Breast epithelium (tissue), 4 donors: ENCODE measurements around the gene MED28. TPM values are rescaled to one million over a fixed set of nuclear protein-coding genes. Genes with fewer than 3 reads are reported as not detected.

Experiments
- DNase-seq, 2 donors: peaks; one replicate each; pipeline ENCODE4 v3.0.0-alpha.2; 2019; ENCODE audit warnings: low spot score in 2 of 2
- H3K27ac ChIP-seq, 2 donors: fragments of 200-600 bp; sonication (generic) in 1 of 2; one replicate each; pipeline ENCODE4 v1.5.1; 2016 to 2019; ENCODE audit warnings: mild to moderate bottlenecking in 1 of 2
- H3K27me3 ChIP-seq, 2 donors: fragments of 200-600 bp; sonication (generic) in 1 of 2; one replicate each; pipeline versions ENCODE4 v1.5.1 to v1.6.0; 2017 to 2019; ENCODE audit warnings: control low read depth in 1 of 2, mild to moderate bottlenecking in 1 of 2
- H3K36me3 ChIP-seq: fragments of 200-600 bp; one replicate; pipeline ENCODE4 v1.5.1; 2019
- H3K4me1 ChIP-seq, 2 donors: fragments of 200-600 bp; sonication (generic); one replicate each; pipeline ENCODE4 v1.5.1; 2016 to 2019; ENCODE audit warnings: control low read depth in 1 of 2
- H3K4me3 ChIP-seq, 3 donors: fragments of 200-600 bp; sonication (generic); 1 replicate in 2 of 3; 2 replicates in 1 of 3; pipeline ENCODE4 v1.5.1; 2016 to 2019; ENCODE audit warnings: mild to moderate bottlenecking in 3 of 3, moderate library complexity in 2 of 3
- H3K9me3 ChIP-seq, 2 donors: fragments of 200-600 bp; sonication (generic) in 1 of 2; one replicate each; pipeline ENCODE4 v1.5.1; 2016 to 2019; ENCODE audit warnings: control low read depth in 1 of 2
- CTCF ChIP-seq, 3 donors: fragments of 450-650 bp; IDR thresholded peaks; one replicate each; pipeline ENCODE4 v1.5.1; 2016 to 2017; ENCODE audit warnings: antibody characterized with exemption in 3 of 3, mild to moderate bottlenecking in 3 of 3, moderate library complexity in 3 of 3
- POLR2A ChIP-seq: fragments of 450-650 bp; IDR thresholded peaks from one replicate; pipeline ENCODE4 v1.6.1; 2016; ENCODE audit warnings: antibody characterized with exemption, mild to moderate bottlenecking, moderate library complexity
- POLR2AphosphoS5 ChIP-seq, 3 donors: sonication (generic); formaldehyde crosslinking; IDR thresholded peaks; one replicate each; pipeline ENCODE4 v1.6.1; 2017; ENCODE audit warnings: antibody characterized with exemption in 3 of 3
- intact Hi-C: fragments of 100-400 bp; cut with DNase I; formaldehyde crosslinking; loops from one replicate; pipeline ENCODE4 v1.15.1; 2023; ENCODE audit warnings: low total_unique reads
- total RNA-seq, 3 donors: library from RNA; depleted of rRNA; stranded (reverse); fragments of >200 nt; gene quantifications; one replicate each; pipeline ENCODE4 v1.1.0, GENCODE V29; 2016

The MED28 gene
- total RNA-seq, 3 donors from 2014 or later: 13.8 to 22.8 (median 19.7) TPM

GRCh38 chr4:17639136-17639535, 24.7 kb downstream of the MED28 start:
- DNase-seq: no peak
- no peak for TF ChIP-seq CTCF (IDR thresholded peaks at IDR 0.05)
- TF ChIP-seq POLR2AphosphoS5 (IDR thresholded peaks at IDR 0.05): no peak
- no peak for TF ChIP-seq POLR2A
- Histone ChIP-seq H3K27ac (no peak overlapping the region), H3K36me3 (no peaks in the 10 kb centered on the region), H3K4me1 (no peaks in the 10 kb centered on the region), H3K9me3 (peaks cover 0 to 12% of the 10 kb centered on the region in 2 donors), H3K27me3 (no peaks in the 10 kb centered on the region), H3K4me3 (no peak overlapping the region)
- intact Hi-C loops: no loop called here

- Histone ChIP-seq H3K4me3 (no peak overlapping the region), H3K36me3 (no peaks in the 10 kb centered on the region), H3K4me1 (no peaks in the 10 kb centered on the region), H3K9me3 (peaks cover 0 to 12% of the 10 kb centered on the region in 2 donors), H3K27me3 (no peaks in the 10 kb centered on the region), H3K27ac (no peak overlapping the region)
- TF ChIP-seq POLR2AphosphoS5 (IDR thresholded peaks at IDR 0.05) (no peak), CTCF (IDR thresholded peaks at IDR 0.05) (no peak)
- no peak for DNase-seq
- intact Hi-C loops: no loop called here
Measured at GRCh38 chr4:17642398-17642783, 27.9 kb downstream of the MED28 start.

- H3K36me3 ChIP-seq: no peaks in the 10 kb centered on the region
- H3K27me3 ChIP-seq: no peaks in the 10 kb centered on the region
- H3K4me1 ChIP-seq: no peaks in the 10 kb centered on the region
- H3K4me3 ChIP-seq: no peak overlapping the region
- TF ChIP-seq POLR2AphosphoS5 (IDR thresholded peaks at IDR 0.05): no peak
- no peak for TF ChIP-seq POLR2A
- TF ChIP-seq CTCF (IDR thresholded peaks at IDR 0.05): no peak
- H3K27ac ChIP-seq: no peak overlapping the region
- intact Hi-C loops: no loop called here
- H3K9me3 ChIP-seq: peaks cover 0 to 12% of the 10 kb centered on the region in 2 donors
- no peak for DNase-seq
Measured at GRCh38 chr4:17646693-17647092, 32.3 kb downstream of the MED28 start.

- TF ChIP-seq POLR2AphosphoS5 (IDR thresholded peaks at IDR 0.05): no peak
- TF ChIP-seq POLR2A: no peak
- TF ChIP-seq CTCF (IDR thresholded peaks at IDR 0.05): no peak
- intact Hi-C loops: no loop called here
Measured at GRCh38 chr4:17647176-17647806, 32.9 kb downstream of the MED28 start.

GRCh38 chr4:17647927-17648326, 33.5 kb downstream of the MED28 start:
- intact Hi-C loops: no loop called here

More at GRCh38 chr4:17647176-17647806, 32.9 kb downstream of the MED28 start:
- H3K4me1 ChIP-seq: no peaks in the 10 kb centered on the region
- no peak overlapping the region for H3K27ac ChIP-seq
- H3K4me3 ChIP-seq: no peak overlapping the region
- H3K27me3 ChIP-seq: no peaks in the 10 kb centered on the region
- no peak for DNase-seq
- H3K9me3 ChIP-seq: peaks cover 0 to 6% of the 10 kb centered on the region in 2 donors
- no peaks in the 10 kb centered on the region for H3K36me3 ChIP-seq

More at GRCh38 chr4:17647927-17648326, 33.5 kb downstream of the MED28 start:
- DNase-seq: no peak
- TF ChIP-seq CTCF (IDR thresholded peaks at IDR 0.05): no peak
- no peak for TF ChIP-seq POLR2AphosphoS5 (IDR thresholded peaks at IDR 0.05)
- TF ChIP-seq POLR2A: no peak
- H3K27ac ChIP-seq: no peak overlapping the region
- H3K27me3 ChIP-seq: no peaks in the 10 kb centered on the region
- no peak overlapping the region for H3K4me3 ChIP-seq
- H3K9me3 ChIP-seq: peaks cover 0 to 2% of the 10 kb centered on the region in 2 donors
- no peaks in the 10 kb centered on the region for H3K36me3 ChIP-seq
- no peaks in the 10 kb centered on the region for H3K4me1 ChIP-seq
